K562 (cell line): Measurements from ENCODE around the gene LCE3E. TPM values are rescaled to one million over a fixed set of nuclear protein-coding genes. Genes with fewer than 3 reads are reported as not detected.

Source experiments
- ATAC-seq: fragments of 200-7000 bp; cut with Tn5 transposase; 3 replicates; pipeline ENCODE4 v1.9.1; 2020; ENCODE audit warnings: moderate library complexity
- BruUV-seq: library from RNA; stranded (reverse); fragments of 400-500 nt; replicated peaks from 2 replicates; lab custom pipeline; 2021; lab: Mats Ljungman, UMichigan
- CTCF ChIA-PET: fragments of 300-600 bp; formaldehyde crosslinking; extraction: SDS; loops from one replicate; lab custom pipeline; 2021; ENCODE audit warnings: low intra/inter-chr PET ratio; lab: Yijun Ruan, JAX
- POLR2A ChIA-PET: fragments of 300-600, 350-650 bp; sonication (Branson Sonifier 250); formaldehyde crosslinking; extraction: SDS; loops from one replicate; lab custom pipeline; 2021; ENCODE audit warnings: antibody characterized with exemption, inconsistent platforms; lab: Yijun Ruan, JAX
- DNase-seq, 4 experiments: peaks; one replicate each; pipeline versions ENCODE4 v3.0.0 to v3.0.0-alpha.2; 2011 to 2018; ENCODE audit warnings: low spot score in 3 of 4, mixed read lengths in 3 of 4; ENCODE audit errors: extremely low read depth in 1 of 4
- FAIRE-seq: peaks from 2 replicates; lab custom pipeline; 2011; peaks lifted over from hg19 to GRCh38; lab: Jason Lieb, UNC
- H2AFZ ChIP-seq: 2 replicates; pipeline ENCODE4 v1.6.0; 2011; ENCODE audit warnings: low read depth, low read length, control low read depth, inconsistent platforms
- H3K27ac ChIP-seq: fragments of 200-600 bp; 3 replicates; pipeline ENCODE4 v1.8.0; 2011; ENCODE audit warnings: low read depth, mild to moderate bottlenecking, control low read depth, inconsistent platforms, low read length, moderate library complexity, mixed read lengths; ENCODE audit errors: extremely low read depth
- H3K27me3 ChIP-seq, 2 experiments: fragments of 300-600 bp in 1 of 2; 2 replicates in 1 of 2; 3 replicates in 1 of 2; pipeline versions ENCODE4 v1.6.0 to v1.8.0; 2011; ENCODE audit warnings: inconsistent platforms in 2 of 2, low read length in 2 of 2, mild to moderate bottlenecking in 1 of 2, mixed read lengths in 1 of 2, moderate library complexity in 1 of 2; ENCODE audit not compliant: control insufficient read depth in 2 of 2, insufficient read depth in 2 of 2
- H3K36me3 ChIP-seq: fragments of 300-600 bp; 3 replicates; pipeline ENCODE4 v1.8.0; 2011; ENCODE audit warnings: mild to moderate bottlenecking, low read length, inconsistent platforms; ENCODE audit not compliant: control insufficient read depth, insufficient read depth
- H3K4me1 ChIP-seq, 2 experiments: fragments of 200-600 bp in 1 of 2; replicated peaks in 1 of 2; 2 replicates in 1 of 2; 3 replicates in 1 of 2; pipeline versions ENCODE4 v1.5.1 to v1.8.0; 2011; ENCODE audit warnings: inconsistent platforms in 2 of 2, low read length in 2 of 2, mild to moderate bottlenecking in 1 of 2, mixed read lengths in 1 of 2, moderate library complexity in 1 of 2; ENCODE audit not compliant: control insufficient read depth in 2 of 2, insufficient read depth in 2 of 2
- H3K4me2 ChIP-seq: 2 replicates; pipeline ENCODE4 v1.6.1; 2011; ENCODE audit warnings: low read length, control low read depth, inconsistent platforms, mixed read lengths; ENCODE audit not compliant: insufficient read depth
- H3K4me3 ChIP-seq: fragments of 200-600 bp; sonication (generic), shearing (Covaris generic); 2 replicates; pipeline ENCODE4 v1.5.1; 2016; ENCODE audit warnings: control low read depth, inconsistent platforms
- H3K79me2 ChIP-seq: fragments of 200-600 bp; 3 replicates; pipeline ENCODE4 v1.8.0; 2011; ENCODE audit warnings: low read length, inconsistent platforms; ENCODE audit not compliant: control insufficient read depth, insufficient read depth
- H3K9ac ChIP-seq, 2 experiments: 2 replicates each; pipeline versions ENCODE4 v1.6.0 to v1.6.1; 2011; ENCODE audit warnings: low read depth in 2 of 2, low read length in 2 of 2, control low read depth in 1 of 2, inconsistent platforms in 1 of 2, mild to moderate bottlenecking in 1 of 2, mixed read lengths in 1 of 2; ENCODE audit not compliant: insufficient read depth in 1 of 2
- H3K9me1 ChIP-seq: one replicate; pipeline ENCODE4 v1.6.0; 2011; ENCODE audit warnings: inconsistent platforms, mild to moderate bottlenecking, low read length, moderate library complexity; ENCODE audit not compliant: control insufficient read depth, insufficient read depth
- H3K9me3 ChIP-seq: replicated peaks from 2 replicates; pipeline ENCODE4 v1.5.1; 2011; ENCODE audit warnings: low read depth, low read length, inconsistent platforms; ENCODE audit not compliant: control insufficient read depth, insufficient read depth
- H4K20me1 ChIP-seq: replicated peaks from 2 replicates; pipeline ENCODE4 v1.6.1; 2011; ENCODE audit warnings: low read length, inconsistent platforms, mixed read lengths; ENCODE audit not compliant: control insufficient read depth, insufficient read depth
- AFF1 ChIP-seq, 2 experiments: fragments of 450-650 bp; IDR thresholded peaks; 2 replicates each; pipeline ENCODE4 v1.6.1; 2018; ENCODE audit warnings: mild to moderate bottlenecking in 2 of 2, low read depth in 1 of 2; ENCODE audit not compliant: partially characterized antibody in 2 of 2
- GTF2F1 ChIP-seq: IDR thresholded peaks from 2 replicates; pipeline ENCODE4 v1.6.1; 2011; ENCODE audit warnings: low read depth, low read length, improper control_type of control experiment
- HMG20B ChIP-seq: fragments of 250-450 bp; sonication (Bioruptor Pico); IDR thresholded peaks from 2 replicates; pipeline ENCODE4 v1.5.0; 2021; ENCODE audit warnings: mild to moderate bottlenecking
- JUNB ChIP-seq: fragments of 450-650 bp; formaldehyde crosslinking; conservative IDR thresholded peaks from 2 replicates; pipeline ENCODE4 v1.4.0; 2020; ENCODE audit warnings: mild to moderate bottlenecking
- KDM1A ChIP-seq, 2 experiments: fragments of 450-650 bp; IDR thresholded peaks; 2 replicates each; pipeline ENCODE4 v1.6.1; 2016; ENCODE audit warnings: mild to moderate bottlenecking in 2 of 2
- MYBL2 ChIP-seq, 2 experiments: fragments of 450-650 bp in 1 of 2; sonication (generic) in 1 of 2; formaldehyde crosslinking in 1 of 2; IDR thresholded peaks; 2 replicates each; pipeline versions ENCODE4 v1.6.1 to v1.8.1; 2017 to 2022; ENCODE audit warnings: borderline replicate concordance in 1 of 2, inconsistent platforms in 1 of 2, low read depth in 1 of 2, mild to moderate bottlenecking in 1 of 2, missing genetic modification reagents in 1 of 2, moderate library complexity in 1 of 2
- SOX6 ChIP-seq: fragments of 450-650 bp; IDR thresholded peaks from 2 replicates; pipeline ENCODE4 v1.6.1; 2014; ENCODE audit warnings: mild to moderate bottlenecking
- TCF3 ChIP-seq: sonication (generic); formaldehyde crosslinking; IDR thresholded peaks from 2 replicates; pipeline ENCODE4 v1.4.0; 2020; ENCODE audit warnings: mild to moderate bottlenecking, missing genetic modification reagents
- THRAP3 ChIP-seq: fragments of 450-650 bp; IDR thresholded peaks from 2 replicates; pipeline ENCODE4 v1.6.1; 2016; ENCODE audit warnings: mild to moderate bottlenecking, inconsistent platforms, borderline replicate concordance
- ZNF644 ChIP-seq: fragments of 200-800 bp; sonication (Bioruptor generic); IDR thresholded peaks from 2 replicates; pipeline ENCODE4 v1.6.1; 2016; ENCODE audit warnings: low read depth, missing genetic modification characterization, missing compliant biosample characterization
- WGBS: fragments of 100-300 bp; shearing (Covaris generic); methylation state at CpG from one replicate; pipeline ENCODE4 v1.1.6; 2016; ENCODE audit warnings: low coverage, mixed read lengths; ENCODE audit not compliant: insufficient coverage; ENCODE audit errors: missing lambda C conversion rate; 5-methylcytosine and 5-hydroxymethylcytosine counted together
- in situ Hi-C: fragments of 300-500 bp; cut with MboI; formaldehyde crosslinking; loops from 4 replicates; pipeline ENCODE4 v1.15.0; 2018; ENCODE audit warnings: inconsistent platforms, mixed read lengths
- intact Hi-C: fragments of 100-400 bp; cut with micrococcal nuclease; formaldehyde crosslinking; loops from 2 replicates; pipeline ENCODE4 v1.14.2; 2022
- polyA plus RNA-seq, 8 experiments: library from polyadenylated mRNA; depleted of rRNA in 4 of 8; stranded (reverse) in 5 of 8; unstranded in 3 of 8; fragments of >200 nt; fragmentation: Nextera tagmentation in 2 of 8; fragmentation: Illumina TruSeq in 1 of 8; extraction: Ambion mirVana in 2 of 8; extraction: Trizol in 1 of 8; gene quantifications; 2 replicates each; pipeline versions ENCODE4 v1.2.1 to v1.2.3, GENCODE V29; 2011 to 2014; ENCODE audit warnings: inconsistent platforms in 1 of 8, missing spikeins in 1 of 8
- total RNA-seq, 7 experiments: library from RNA; depleted of rRNA in 6 of 7; stranded (reverse); fragments of >200 nt in 6 of 7; fragmentation: Illumina TruSeq in 2 of 7; extraction: Trizol in 2 of 7; gene quantifications; 2 replicates each; pipeline versions ENCODE4 v1.2.1 to v1.2.3, GENCODE V29; 2011 to 2021; ENCODE audit warnings: low replicate concordance in 1 of 7
- TF ChIP-seq, protein P1 (sequence below): IDR thresholded peaks from 3 replicates; pipeline ENCODE4 v1.6.1; 2011; ENCODE audit warnings: borderline replicate concordance, mild to moderate bottlenecking, moderate library complexity; ENCODE audit not compliant: insufficient read length; ENCODE audit errors: extremely low read depth
- TF ChIP-seq, protein P2 (sequence below): fragments of 250-450 bp; sonication (Bioruptor Pico); IDR thresholded peaks from 2 replicates; pipeline ENCODE4 v1.5.0; 2020; ENCODE audit warnings: mild to moderate bottlenecking

Gene LCE3E
- total and polyA plus RNA-seq, 9 of the 15 experiments (the other 6 are each of a cell fraction or from before 2014, with no cell fraction given): not detected

- H3K9ac ChIP-seq: no peak overlapping the region
- H3K27ac ChIP-seq: no peak overlapping the region
- WGBS: 0% methylated on average over 2 of the region's 2 CpGs
- no peak overlapping the region for H3K4me3 ChIP-seq
- BruUV-seq: no TSS peak
- no peak for ATAC-seq
- H3K4me1 ChIP-seq: no peaks in the 10 kb centered on the region
- H2AFZ ChIP-seq: no peak overlapping the region
- no peaks in the 10 kb centered on the region for H3K27me3 ChIP-seq
- no peak for FAIRE-seq
- no peaks in the 10 kb centered on the region for H4K20me1 ChIP-seq
- TF ChIP-seq AFF1 (IDR thresholded peaks at IDR 0.05; ENCODE audit: low read depth in 1 of 2, partially characterized antibody in 2 of 2) (no peak), THRAP3 (no peak), JUNB (CRISPR knock-in tag) (no peak), HMG20B (CRISPR knock-in tag) (no peak), GTF2F1 (no peak), KDM1A (IDR thresholded peaks at IDR 0.05) (no peak), MYBL2 (IDR thresholded peaks at IDR 0.05; ENCODE audit: low read depth) (no peak), MYBL2 (CRISPR knock-in tag; IDR thresholded peaks at IDR 0.05; ENCODE audit: borderline replicate concordance) (no peak), SOX6 (no peak), ZNF644 (tag) (no peak), TCF3 (CRISPR knock-in tag) (no peak)
- TF ChIP-seq, protein P1, sequence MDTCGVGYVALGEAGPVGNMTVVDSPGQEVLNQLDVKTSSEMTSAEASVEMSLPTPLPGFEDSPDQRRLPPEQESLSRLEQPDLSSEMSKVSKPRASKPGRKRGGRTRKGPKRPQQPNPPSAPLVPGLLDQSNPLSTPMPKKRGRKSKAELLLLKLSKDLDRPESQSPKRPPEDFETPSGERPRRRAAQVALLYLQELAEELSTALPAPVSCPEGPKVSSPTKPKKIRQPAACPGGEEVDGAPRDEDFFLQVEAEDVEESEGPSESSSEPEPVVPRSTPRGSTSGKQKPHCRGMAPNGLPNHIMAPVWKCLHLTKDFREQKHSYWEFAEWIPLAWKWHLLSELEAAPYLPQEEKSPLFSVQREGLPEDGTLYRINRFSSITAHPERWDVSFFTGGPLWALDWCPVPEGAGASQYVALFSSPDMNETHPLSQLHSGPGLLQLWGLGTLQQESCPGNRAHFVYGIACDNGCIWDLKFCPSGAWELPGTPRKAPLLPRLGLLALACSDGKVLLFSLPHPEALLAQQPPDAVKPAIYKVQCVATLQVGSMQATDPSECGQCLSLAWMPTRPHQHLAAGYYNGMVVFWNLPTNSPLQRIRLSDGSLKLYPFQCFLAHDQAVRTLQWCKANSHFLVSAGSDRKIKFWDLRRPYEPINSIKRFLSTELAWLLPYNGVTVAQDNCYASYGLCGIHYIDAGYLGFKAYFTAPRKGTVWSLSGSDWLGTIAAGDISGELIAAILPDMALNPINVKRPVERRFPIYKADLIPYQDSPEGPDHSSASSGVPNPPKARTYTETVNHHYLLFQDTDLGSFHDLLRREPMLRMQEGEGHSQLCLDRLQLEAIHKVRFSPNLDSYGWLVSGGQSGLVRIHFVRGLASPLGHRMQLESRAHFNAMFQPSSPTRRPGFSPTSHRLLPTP: no peak
- TF ChIP-seq, protein P2, sequence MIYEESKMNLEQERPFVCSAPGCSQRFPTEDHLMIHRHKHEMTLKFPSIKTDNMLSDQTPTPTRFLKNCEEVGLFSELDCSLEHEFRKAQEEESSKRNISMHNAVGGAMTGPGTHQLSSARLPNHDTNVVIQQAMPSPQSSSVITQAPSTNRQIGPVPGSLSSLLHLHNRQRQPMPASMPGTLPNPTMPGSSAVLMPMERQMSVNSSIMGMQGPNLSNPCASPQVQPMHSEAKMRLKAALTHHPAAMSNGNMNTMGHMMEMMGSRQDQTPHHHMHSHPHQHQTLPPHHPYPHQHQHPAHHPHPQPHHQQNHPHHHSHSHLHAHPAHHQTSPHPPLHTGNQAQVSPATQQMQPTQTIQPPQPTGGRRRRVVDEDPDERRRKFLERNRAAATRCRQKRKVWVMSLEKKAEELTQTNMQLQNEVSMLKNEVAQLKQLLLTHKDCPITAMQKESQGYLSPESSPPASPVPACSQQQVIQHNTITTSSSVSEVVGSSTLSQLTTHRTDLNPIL: no peak
- no peak for DNase-seq
- H3K36me3 ChIP-seq: no peaks in the 10 kb centered on the region
- intact Hi-C loops: no loop called here
- ChIA-PET CTCF (no interaction called here), POLR2A (no interaction called here)
- no peaks in the 10 kb centered on the region for H3K79me2 ChIP-seq
- in situ Hi-C loops: no loop called here
- H3K4me2 ChIP-seq: no peak overlapping the region
- no peaks in the 10 kb centered on the region for H3K9me1 ChIP-seq
- H3K9me3 ChIP-seq: no peaks in the 10 kb centered on the region
Measured at GRCh38 chr1:152596986-152597385, 30.4 kb upstream of the LCE3E start.
